ENCODE data around the gene AKAP13.

GRCh38 chr15:85773249-85773648, 392.8 kb downstream of the AKAP13 start:
- no peak for TF ChIP-seq GATA2 (IDR thresholded peaks at IDR 0.05; ENCODE audit: low read depth, low read length)
- TF ChIP-seq GATA3 (IDR thresholded peaks at IDR 0.05; ENCODE audit: low read depth, low read length), result no peak
